Measurements from ENCODE around the gene UNC79.

DNA sequence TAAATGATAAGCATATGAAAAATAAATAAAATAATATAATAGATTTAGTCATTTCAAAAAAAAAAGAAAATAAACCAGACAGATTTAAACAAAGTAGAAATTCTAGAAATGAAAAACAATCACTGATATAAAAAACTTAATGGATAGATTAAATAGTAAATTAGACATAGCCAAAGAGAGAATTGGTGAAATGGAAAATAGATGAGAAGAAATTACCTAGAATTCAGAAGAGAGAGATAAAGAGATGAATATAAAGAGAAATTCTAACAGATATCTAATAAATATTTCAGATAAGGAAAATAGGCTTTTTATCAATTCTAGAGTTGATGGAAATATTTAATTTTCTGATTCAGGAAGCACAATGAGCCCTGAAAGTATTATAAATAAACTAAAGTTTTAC is 234.4 kb downstream of the UNC79 start:
- TF ChIP-seq, protein P1, sequence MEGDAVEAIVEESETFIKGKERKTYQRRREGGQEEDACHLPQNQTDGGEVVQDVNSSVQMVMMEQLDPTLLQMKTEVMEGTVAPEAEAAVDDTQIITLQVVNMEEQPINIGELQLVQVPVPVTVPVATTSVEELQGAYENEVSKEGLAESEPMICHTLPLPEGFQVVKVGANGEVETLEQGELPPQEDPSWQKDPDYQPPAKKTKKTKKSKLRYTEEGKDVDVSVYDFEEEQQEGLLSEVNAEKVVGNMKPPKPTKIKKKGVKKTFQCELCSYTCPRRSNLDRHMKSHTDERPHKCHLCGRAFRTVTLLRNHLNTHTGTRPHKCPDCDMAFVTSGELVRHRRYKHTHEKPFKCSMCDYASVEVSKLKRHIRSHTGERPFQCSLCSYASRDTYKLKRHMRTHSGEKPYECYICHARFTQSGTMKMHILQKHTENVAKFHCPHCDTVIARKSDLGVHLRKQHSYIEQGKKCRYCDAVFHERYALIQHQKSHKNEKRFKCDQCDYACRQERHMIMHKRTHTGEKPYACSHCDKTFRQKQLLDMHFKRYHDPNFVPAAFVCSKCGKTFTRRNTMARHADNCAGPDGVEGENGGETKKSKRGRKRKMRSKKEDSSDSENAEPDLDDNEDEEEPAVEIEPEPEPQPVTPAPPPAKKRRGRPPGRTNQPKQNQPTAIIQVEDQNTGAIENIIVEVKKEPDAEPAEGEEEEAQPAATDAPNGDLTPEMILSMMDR (IDR thresholded peaks at IDR 0.05; ENCODE audit: poor library complexity): no peak
- no peak for TF ChIP-seq EZH2phosphoT487 (IDR thresholded peaks at IDR 0.05; ENCODE audit: low read depth, severe bottlenecking, unreplicated experiment)
